Activated T-cell treated with anti-CD3 and anti-CD28 coated beads, Interleukin-2, amount 50 U/mL, for 48 hours (primary cell): Measurements from ENCODE around the gene PCNX1.
"Not testable (repeated sequence)": the region's sequence is repeated elsewhere in the genome, so short reads cannot be mapped to it uniquely, and the experiment has no call there.

Experiments
- DNase-seq, 2 experiments: peaks; one replicate each; pipeline ENCODE4 v3.0.0-alpha.2; 2020

PCNX1 gene

DNA sequence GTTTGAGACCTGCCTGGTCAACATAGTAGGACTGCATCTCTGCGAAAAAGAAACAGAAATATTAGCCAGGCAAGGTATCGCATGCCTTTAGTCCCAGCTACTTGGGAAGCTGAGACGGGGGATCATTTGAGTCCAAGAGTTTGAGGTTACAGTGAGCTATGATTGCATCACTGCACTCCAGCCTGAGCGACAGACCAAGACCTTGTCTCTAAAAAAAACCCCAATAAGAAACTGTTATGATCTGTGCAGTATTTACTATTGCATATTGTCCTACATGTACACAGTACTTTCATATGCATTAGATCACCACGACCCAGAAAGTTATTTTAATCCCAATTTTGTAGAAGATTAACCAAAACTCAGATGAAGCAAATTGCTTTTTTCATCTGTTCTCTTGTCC lies 187.5 kb downstream of the PCNX1 start:
- DNase-seq: no peak

- no peak for DNase-seq
These were observed 189.7 kb downstream of the PCNX1 start for GRCh38 chr14:71096947-71097346.

DNA sequence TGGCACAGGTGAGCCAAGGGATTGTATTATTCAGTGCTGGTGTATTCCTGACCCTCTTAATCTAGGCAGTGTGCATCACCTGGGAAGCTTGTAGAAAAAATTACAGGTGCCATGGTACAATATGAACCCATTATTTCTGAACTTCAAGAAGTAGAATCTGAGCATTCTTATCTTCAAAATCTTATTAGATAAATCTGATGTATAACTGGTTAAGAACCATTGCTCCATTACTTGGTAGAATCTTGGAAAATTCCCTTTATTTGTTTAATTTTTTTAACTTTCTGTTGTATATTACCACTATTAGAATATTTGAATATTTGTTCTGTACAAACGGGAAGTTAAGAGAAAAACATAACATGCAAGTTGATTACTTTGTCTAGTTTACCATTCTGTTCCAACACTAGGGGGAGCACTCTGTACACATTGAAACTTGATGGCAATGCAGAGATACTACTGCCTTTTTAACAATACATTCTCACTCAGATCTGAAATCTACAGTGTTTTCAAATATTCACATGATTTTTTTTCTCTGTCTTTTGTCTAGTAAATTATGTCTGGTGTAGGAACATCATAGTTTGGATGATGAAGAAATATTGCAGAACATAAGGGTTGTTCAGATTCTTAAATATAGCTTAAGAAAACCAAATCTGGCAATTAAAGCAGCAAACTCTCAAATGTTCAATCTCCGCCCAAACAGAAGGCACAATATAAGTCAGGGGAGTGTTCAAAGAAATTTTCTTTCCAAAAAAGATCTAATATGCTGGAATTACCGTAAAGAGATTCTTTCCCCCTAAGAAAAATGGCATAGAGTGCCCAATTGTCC lies 196.6 kb downstream of the PCNX1 start:
- no peak for DNase-seq

DNA sequence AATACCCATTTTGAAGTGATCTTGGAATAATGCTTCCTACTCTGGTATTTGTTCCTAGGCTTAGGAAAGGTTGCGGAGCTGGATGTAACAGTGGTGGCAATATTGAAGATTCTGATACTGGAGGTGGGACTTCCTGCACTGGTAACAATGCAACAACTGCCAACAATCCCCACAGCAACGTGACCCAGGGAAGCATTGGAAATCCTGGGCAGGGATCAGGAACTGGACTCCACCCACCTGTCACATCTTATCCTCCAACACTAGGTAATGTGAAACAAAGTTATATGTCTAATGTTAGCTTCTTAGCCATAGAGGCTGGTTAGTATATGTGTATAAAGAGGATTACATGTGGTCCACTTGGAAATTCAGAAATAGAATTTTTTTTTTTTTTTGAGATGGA lies 197.9 kb downstream of the PCNX1 start:
- no peak for DNase-seq

GRCh38 chr14:71107921-71108320 lies 200.7 kb downstream of the PCNX1 start:
- DNase-seq: no peak

- DNase-seq: no peak
These were observed 201.3 kb downstream of the PCNX1 start for GRCh38 chr14:71108398-71109119.

DNA sequence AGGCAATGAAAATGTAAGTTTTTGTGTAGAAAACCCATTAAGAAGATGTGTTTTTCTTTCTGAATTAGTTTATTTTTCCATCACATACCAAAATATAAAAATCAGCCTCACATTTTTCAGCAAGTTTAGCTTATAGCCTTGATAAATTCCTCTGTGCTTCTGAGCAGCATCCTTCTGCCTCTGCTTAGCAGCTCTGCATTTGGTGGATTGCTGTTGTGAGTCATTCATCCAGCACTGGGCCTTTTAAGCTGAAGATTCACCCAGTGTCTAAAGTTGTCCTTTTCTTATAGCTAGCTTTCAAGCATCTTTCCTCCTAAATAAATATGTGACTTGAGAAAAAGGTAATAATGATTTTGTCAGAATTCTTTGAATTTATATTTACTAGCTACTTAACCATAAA lies 206.1 kb downstream of the PCNX1 start:
- DNase-seq: no peak

DNA sequence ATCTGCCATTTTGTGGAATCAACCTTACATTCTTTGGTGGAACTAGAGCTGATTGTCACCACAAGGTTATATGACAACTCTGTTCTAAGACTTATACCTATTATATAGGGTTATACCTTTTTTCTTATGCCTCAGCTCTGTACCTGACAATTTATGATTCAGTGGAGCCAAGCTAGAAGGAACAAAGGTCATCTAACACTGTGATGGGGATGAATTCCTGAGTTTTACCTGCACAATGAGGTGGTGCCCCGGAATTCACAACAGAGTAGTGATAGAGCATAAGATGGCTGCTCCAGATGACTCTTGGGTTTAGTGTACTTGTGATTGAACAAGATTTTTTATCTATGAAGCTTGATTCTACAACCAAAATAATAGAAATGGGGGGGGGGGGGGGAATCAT lies 207.3 kb downstream of the PCNX1 start:
- DNase-seq: no peak

DNA sequence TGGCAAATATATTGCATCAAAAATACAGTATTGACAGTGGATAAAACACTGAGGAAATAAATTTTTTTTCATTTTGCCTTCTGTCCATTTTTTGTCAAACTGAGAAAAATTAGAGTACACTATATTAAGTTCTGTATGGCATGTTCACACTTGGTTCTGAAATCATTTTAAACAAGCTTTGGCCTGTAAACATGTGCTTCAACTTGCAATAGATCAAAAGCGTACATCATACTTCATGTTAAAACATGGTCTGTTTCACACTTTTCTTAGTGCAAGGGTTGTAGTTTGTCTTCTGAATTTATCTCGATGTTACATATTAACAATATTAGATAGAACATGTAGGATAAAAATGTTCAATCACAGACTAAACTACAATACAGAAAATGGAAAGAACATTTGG lies 208.0 kb downstream of the PCNX1 start:
- DNase-seq: no peak

- DNase-seq: no peak
These were observed 208.7 kb downstream of the PCNX1 start for GRCh38 chr14:71115821-71116567.

- no peak for DNase-seq
These were observed 209.4 kb downstream of the PCNX1 start for GRCh38 chr14:71116568-71117122.

- DNase-seq: no peak
These were observed 210.8 kb downstream of the PCNX1 start for GRCh38 chr14:71117839-71118743.

DNA sequence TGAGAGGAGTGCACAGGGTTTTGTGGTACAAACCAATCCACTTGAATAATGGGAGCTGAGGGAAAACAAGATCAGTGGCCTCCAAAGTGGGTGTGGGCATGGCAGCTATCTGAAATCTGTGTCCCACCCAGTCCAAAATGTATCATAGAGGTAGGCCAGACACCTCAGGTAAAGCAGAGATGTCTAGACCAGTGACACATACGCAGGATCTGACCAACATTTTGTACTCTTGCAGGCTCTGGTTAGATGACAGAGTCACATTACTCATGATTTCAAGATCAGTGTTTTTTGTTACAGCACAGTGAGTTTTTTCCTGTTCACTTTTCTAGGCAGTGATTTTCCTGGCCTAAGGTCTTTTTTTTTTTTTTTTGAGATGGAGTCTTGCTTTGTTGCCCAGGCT lies 211.8 kb downstream of the PCNX1 start:
- peak; percentile 34 to 55 for DNase-seq

DNA sequence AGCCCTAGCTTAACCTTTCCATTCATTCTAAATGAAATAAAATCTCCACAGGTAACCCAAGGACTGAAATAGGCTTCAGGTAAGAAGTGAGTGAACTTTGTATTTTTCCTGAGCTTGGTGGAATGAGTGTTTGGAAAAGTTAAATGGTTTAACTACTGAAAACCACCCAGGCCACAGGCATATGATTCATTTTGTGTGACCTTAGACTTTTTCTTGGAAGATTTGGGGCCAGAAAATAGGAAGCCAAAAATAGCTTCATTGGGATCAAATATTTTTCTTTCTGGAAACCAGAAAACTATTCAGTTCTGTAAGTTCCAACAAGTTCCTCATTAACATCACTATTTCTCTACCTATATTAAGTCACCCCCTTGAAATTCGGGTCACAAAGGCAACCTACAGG lies 212.6 kb downstream of the PCNX1 start:
- DNase-seq: no peak

DNA sequence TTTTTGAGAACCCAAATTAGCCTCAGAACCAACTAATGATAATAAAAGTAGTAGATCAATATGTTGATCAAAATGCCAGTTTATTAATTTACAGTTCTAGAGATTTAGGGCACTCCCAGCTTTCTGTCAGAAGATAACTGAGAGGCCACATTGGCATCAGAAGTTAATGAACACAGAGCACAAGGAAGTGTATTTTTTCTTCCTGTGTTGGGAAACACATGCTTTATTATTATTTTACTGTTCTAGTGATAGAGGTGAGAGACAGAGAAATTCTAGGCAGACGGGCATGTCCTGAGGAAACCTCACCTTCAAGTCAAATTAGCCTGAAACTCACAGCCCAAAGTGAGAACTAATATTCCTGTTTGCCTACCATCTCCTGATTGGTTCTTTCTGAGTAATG lies 213.7 kb downstream of the PCNX1 start:
- no peak for DNase-seq

DNA sequence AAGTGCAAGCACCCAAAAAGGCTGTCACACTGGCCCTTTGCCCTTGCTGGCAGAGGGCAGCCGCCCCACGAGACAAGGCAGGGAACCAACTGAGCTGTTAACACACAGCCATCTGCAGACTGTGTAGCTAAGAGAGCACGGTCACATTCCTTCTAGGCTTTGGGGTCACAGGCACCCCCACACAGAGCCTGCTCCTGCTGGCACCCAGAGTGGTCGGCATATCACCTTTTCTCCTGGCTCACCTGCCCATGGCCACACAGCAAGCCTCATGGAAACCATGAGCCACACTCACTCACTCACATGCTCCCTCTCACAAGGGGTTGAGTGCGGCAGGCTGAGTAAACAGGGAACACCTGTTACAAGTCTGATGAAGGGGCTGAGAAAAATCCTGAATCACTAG lies 214.5 kb downstream of the PCNX1 start:
- peak in 1 of 2 experiments; percentile 12 for DNase-seq

GRCh38 chr14:71122866-71123565 lies 215.8 kb downstream of the PCNX1 start:
- peak in 1 of 2 experiments; percentile 0 for DNase-seq

GRCh38 chr14:71123579-71124135 lies 216.4 kb downstream of the PCNX1 start:
- peak in 1 of 2 experiments; percentile 14 for DNase-seq

- DNase-seq: not testable (repeated sequence)
These were observed 222.6 kb downstream of the PCNX1 start for GRCh38 chr14:71129716-71130490.

DNA sequence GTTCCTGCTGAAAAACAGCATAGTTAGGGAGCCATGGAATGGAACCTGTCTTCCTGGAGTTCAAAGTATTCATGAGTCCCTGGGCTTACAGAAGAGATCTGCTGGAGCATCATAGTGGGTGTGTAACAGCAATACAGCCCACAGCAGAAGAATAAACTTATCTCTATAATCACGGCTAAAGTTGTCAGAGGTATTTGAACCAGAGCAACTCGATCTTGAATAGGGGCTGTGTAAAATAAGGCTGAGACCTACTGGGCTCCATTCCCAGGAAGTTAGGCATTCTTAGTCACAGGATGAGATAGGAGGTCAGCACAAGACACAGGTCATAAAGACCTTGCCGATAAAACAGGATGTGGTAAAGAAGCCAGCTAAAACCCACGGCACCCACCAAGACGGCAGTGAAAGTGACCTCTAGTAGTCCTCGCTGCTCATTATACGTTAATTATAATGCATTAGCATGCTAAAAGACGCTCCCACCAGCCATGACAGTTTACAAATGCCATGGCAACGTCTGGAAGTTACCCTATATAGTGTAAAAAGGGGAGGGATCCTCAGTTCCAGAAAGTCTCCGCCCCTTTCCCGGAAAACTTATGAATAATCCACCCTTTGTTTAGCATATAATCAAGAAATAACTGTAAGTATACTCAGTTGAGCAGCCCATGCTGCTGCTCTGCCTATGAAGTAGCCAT lies 223.4 kb downstream of the PCNX1 start:
- DNase-seq: peak in 1 of 2 experiments; percentile 38
